NCI-H2029 treated with DMSO at 0.1 percent for 48 hours (cell line): ENCODE data around the gene NPAS3.
A peak's percentile ranks its signal among the peaks of the same experiment; 100 is the strongest.

ENCODE experiments used
- DNase-seq: peaks from one replicate; lab custom pipeline; 2025; lab: John Stamatoyannopoulos, UW

The NPAS3 gene

DNA sequence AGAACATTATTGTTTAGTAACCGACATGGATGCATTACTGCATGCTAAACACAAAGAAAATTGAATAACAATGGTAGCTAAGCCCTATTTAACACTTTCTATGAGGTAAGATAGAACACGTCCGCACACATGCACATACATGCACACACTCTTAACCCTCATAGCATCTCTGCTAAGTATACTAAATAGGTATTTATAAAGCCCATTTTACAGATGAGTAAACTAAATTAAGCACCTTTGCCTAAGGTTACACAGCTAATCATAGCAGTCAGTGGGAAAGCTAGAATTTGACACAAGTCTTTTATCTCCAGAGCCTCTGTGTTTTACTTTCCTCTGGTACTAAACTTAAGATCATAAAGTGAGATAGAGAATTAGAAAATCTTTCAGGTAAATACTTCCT lies 577.2 kb downstream of the NPAS3 start:
- no peak for DNase-seq

DNA sequence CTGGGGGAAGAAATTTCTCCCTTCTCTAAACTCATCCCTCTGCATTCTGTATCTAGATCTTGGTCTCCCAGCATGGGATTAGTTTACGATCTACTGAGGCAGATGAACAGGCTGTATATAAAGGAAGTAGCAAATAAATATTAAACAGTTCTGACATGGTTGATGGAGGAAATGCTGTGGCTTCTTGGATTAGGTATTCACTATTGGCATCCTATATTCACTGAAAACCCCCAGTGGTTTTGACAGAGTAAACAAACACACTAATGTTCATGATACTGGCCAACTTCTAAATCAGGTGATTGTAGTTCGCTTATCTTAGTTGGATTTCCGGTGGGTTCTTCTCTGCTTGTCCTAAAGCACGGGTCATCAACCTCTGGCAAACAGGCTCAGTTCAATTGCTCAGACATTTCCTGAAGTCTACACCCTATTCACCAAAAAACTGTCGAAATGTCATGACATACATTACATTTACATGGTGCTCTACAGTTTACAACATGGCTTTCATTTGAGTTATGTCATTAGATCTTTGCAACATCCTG lies 578.3 kb downstream of the NPAS3 start:
- no peak for DNase-seq

DNA sequence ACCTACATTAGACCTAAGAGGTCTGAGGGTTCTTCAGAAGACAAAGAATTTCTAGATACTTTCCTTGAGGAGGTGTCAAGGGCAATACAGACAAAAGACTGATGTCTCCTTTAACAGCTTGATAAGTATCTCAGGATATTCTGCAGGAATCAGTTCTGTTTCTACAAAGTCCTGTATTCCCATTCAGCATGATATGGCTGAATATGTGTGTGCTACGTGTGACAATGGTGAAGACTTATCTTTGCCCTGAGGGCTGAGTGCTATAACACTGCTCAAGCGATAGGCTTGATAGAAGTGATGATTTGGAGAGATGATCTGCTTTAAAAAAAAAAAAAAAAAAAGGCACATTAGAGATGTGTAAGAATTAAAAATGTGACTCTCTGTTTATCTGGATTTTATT lies 582.5 kb downstream of the NPAS3 start:
- no peak for DNase-seq

DNA sequence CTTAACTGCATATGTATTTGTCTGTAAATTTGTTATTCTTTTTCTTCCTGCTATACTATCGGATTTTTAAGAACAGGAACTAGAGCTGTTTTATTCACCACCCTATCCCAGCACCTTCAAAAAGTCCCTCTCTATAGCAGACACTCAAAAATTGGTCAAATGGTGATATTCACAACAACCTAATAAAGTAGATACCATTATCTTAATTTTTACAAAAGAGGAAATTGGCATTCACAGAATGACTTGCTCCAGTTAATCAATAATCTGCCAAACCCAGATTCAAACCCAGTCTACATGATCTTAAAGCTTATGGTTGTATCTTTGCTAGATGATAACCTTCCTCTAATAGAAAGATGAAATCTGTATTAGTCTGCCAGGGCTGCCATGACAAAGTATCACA lies 585.6 kb downstream of the NPAS3 start:
- no peak for DNase-seq

DNA sequence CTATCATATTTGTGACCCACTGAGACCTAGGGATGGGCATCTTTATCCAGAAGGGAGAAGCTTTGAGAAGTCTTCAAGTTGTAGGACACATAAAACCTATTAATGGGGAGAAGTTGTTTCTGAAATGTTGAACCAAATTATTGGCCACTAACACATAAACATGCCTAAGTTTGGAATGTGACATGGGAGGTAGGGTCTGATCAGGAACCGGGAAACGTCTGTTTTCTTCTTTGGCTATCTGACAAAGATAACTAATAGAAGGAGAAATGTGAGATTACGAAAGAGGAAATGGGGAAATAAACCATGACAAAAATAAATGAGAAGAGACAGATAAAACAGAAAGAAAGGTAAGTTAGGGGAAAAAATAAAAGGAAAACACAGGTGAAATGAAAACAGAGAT lies 586.9 kb downstream of the NPAS3 start:
- no peak for DNase-seq

DNA sequence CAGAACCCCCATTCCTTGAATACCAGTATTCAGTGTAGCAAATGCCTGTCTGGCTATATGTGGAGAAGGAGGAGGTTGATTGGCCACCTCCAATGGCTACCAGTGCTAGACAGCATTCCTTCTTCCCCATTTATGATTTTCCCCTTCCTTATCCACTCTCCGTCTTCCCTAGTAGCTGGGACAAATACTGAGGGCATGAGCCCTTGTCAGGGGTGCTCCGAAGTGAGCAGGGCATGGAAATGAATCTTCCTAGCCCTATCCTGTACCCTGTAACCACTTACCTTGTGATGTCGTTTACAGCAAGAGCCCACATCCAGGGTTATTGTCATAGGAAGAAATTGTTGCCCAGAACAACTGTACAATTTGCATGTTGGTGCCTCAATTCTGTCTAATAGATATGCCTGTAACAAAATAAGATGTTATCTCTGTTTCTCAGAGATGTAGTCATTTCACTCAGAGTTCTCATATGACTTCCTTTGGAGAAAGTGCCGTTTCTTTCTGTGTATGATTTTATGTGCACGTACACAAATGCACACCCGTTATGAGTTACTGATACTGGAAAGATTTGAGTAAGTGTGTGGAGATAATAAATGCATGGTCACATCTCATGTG lies 588.5 kb downstream of the NPAS3 start:
- DNase-seq, result no peak

DNA sequence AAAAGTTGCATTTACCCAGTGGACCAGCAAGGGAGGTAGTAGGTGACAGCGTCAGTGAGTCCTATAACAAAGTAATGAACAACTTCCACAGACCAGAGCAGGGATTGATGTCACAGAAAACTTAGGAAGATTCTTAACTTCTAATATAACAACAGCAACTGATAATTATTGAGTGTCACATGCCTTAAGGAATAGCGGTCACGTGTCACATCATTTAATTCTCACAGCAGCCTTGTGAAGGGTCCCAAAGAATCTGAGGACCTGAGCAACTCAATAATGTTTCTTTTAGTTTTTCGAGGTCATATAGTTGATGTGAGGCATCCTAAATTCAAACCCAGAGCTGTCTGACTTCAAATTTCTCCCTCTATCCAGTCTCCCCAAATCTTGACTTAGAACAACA lies 590.0 kb downstream of the NPAS3 start:
- no peak for DNase-seq

DNA sequence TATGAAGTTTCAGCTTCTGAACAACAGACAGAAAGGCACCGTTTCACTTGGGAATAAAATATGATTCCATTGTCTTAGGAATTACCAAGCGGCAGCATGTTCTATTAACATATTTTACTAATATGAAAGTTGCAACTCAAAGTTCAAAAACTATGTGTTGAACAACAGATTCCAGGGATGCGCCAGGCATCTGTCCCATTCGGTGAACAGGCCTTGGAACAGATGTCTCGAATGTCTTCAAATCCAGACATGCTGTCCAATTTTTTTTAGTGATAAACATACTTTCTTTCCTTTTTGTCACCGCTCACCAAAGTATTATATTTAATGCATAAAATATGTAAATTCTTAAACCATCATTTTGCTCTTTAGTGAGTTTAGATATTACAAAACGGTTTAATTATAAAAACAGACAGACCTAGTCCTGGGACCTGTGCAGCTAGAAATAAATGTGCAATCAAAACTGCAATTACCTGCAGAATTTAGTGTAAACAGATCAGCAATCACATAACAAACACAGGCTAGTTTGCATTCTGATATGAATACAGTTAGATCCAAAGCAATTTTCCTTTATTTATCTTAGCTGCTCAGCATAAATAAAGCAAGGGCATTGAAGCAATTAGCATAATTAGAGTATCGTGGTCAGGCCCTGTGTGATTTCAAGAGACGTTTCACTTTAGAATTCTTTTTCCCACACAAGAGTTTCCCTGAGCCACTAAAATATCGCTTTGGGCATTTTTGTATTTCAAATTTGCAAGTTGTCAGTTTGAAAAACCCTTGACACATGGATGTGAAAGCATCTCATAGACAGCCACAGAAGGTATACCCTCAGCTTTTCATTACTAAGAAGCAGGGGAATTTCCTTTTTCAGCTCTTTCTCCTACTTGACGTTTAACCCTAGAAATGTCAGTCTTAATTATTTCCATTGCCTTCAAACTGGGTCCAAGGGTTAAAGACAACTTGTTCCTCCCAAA lies 591.4 kb downstream of the NPAS3 start:
- no peak for DNase-seq

DNA sequence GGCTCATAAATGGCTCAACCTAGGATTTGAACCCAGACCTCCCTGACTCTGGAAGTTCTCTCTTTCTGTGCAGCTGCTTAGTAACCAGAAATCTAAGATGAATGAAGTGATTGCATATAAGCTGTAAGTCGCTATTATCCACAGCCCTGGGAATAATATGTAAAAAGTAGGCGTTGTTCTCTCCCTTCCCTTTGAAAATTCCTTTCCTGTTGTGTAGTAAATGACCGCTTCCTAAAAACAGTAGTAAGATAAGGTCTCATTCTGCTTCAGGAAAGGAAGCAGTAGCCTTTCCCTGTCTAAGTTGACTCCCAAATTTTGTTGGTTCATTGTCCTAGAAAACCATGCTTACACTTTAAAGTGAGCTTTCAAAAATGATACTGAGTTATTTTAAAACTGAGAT lies 593.9 kb downstream of the NPAS3 start:
- DNase-seq, result no peak

DNA sequence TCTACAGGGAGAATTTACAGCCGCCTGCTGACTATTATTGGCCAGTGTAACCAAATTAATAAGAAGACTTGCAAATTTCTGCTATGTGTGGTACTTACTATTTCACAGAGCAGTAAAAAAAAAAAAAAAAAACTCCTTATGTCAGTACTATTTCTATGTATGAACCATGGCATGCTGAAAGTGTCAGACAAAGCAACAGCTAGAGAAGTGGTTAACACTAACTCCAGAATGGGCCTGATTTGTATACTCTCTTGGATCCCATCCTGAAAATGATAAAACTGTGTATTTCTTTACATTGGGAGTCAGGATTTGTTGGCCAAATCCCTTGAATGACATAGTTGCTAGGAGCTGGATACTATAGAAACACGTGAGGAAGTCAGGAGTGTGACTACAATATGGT lies 595.4 kb downstream of the NPAS3 start:
- no peak for DNase-seq

DNA sequence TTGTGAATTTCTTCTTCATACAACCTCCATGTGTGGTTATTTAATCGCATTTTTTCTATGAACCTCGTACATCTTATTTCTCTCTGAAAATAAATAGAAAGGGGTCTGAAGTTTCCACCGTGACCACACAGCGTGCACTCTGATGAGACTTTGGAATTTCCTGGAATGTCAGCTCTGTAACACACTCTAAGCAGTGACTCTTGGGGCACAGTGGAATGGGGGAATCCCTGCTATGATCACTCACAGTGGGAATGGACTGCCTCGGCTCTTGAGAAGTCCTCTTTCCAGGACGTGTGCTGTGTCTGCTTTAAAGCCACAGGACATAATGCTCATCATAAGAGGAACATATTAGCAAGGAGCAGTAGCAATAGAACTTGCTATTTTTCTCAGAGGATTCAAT lies 596.0 kb downstream of the NPAS3 start:
- no peak for DNase-seq

DNA sequence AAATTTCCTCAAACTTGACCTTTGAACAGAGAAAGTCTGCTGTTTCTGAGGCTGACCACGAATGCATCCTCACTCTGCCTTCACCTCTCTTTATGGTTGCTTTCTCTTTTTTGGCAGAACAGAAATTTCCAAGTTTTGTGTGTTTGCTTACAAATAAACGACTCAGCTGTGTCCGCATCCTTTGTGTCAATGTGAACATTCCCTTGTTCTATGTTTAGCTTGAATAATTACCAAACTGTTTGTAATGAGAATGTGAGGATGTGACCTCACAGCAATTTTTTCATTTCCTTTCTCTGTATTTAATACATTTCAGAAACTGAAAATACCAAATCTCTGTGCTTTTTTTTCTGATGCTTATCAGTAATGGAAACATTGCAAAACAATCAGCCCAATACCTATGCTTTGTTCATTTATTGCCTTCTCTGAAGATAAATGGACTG lies 601.3 kb downstream of the NPAS3 start:
- no peak for DNase-seq

DNA sequence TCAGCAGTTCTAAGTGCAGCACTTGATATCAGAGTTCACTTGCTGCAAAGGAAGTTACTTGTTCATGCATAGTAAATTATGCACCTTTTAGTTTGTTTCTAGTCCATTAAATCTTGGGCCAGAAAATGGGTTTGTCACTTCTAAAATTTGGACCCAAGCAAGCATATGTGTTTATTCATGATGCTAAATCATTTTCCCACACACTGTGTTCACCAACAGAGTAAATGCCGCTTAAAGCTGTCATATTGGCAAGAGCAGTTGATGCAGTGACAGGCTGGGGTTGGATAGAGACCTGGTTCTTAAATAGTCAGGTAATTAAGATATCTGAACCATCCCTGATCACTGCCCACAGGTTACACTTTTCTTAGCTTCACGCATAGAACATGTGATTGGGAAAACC lies 602.5 kb downstream of the NPAS3 start:
- no peak for DNase-seq

DNA sequence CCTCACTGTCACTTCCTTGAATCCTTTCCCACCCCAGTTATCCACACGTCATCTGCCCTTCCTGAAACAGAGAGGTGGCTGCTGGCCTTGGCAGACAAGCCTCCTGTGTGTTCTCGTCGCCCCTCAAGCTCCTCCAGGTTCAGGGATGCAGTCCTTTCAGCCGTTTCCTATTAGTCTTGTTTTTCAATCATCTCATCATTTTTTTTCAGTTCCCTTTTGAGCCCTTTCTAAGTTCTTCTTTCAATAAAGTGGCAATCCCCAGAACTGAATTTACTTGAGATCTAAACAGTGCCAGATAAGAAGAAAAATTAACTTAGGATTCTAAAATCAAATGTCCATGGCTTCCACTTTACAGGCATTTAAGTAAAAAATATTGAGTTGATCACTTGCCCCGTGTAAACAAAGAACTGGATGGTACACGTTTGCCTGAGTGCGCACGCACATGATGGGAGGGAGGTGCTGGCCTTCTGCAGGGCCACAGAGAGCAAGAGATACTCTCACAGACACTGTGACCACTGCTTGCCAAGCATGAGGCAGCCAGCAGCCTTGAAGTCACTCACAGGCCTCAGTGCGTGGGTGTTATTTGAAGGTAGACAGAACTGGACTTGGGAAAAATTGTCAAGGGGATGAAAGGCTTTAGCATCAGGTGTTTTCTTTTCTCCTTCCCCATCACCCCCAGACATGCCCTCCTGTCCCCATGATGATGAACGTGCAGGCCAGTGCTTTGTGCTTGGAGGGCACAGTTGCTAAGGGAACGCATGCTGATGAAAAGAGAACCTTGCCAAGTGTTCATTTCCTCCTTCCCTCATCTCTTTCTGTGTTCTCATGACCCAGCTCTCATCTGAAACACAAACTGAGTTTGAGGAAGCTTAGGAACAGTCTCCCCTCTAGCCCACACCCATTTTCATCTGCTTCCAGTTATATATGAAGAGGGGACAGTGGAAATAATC lies 603.9 kb downstream of the NPAS3 start:
- DNase-seq, result peak; percentile 80

DNA sequence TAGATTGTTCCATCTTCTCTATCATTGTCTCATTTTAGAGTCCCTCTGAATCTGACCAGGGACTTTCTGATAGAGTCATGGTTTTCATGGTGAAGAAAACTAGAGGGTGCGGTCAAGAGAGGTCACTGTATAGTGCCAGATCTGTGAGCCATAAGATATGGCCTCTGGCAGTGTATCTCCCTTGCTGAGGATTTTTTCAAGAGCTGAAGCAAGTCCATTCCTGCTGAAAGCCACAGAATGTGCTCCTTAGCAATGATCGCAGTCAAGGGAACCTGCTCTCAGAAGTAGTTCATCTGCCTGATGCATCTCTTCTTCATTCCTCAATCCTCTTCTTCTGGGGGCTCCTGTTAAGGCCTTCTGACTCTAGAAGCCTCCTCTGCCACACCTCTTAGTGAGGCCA lies 607.0 kb downstream of the NPAS3 start:
- no peak for DNase-seq

DNA sequence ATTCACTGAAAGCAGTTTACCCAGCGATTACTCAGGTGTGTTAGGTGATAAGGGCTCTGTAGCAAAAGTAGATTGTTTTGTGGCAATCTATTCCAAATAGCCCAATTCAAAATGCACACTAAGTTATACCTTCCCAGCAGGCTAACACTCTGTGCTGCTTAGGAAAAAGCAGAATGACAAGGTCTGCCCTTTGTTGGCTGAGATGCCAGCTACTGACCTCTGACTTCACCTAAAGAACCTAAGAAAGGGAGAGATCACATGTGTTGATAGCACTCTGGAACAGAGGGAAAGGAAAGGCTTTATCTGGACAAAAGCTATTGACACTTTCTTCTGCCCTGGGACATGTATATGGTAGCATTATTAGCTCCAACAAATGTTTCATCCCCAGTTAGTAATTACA lies 609.9 kb downstream of the NPAS3 start:
- no peak for DNase-seq

DNA sequence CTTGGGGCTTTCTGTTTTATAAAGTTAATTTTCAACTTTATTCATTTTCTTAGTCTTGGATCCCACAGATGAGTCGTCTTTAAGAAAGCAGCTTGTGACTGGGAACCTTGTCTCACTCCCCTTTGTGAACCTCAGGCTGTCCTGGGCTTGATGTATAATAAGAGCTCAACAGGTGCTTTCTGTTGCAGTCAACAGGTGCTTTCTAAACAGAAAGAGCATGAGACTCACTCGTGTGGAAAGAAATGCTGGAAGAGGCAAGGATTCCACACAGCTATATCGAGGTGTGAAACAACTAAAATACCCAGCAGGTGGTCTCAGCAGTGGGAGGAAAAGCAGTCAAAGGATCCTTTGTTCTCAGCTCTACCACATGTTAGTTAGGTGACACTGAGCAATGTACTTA lies 613.3 kb downstream of the NPAS3 start:
- peak; percentile 68 for DNase-seq

DNA sequence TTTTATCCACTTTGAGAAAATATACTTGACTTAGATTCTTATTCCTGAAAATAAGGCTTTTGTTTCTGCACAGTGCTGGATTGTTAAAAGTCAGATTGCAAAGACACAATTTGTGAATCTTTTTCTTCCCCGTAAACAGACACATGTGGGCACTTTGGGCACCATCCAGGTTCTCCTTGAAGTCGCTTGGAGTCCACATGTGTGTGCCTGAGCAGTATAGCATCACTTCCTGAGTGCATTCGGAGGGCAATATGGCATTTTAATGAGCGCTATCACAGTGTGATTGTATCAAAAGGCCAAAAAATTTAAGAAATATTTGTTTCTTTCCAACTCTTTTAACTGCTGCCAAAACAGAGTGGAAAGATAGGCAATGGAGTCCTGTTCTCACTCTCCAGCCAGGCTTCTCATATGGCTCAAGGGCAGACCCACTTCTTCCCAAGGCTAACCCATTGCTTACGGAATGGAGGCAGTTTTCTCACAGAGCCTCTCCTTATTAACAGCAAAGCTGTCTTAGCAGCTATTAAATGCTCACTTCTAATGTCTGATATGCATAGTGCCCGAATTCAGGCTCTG lies 615.1 kb downstream of the NPAS3 start:
- no peak for DNase-seq

DNA sequence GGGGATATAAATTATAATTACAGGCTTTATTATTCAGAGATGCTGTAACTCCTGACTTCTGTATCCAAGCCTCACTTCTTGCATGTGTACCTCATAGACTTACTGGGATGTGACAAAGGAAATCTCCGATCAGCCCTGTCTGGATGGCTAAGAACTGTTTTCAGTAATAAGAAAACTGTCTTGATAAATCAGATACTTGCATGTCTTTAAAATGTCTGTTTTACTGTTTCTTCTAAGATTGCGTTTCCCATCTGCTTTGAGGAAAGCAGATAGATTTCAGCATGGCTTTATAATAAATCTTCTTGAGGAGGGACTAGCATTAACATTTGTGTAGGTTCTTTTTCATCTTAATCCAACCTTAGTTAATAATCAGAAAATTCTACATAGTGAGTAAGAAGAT lies 616.3 kb downstream of the NPAS3 start:
- DNase-seq, result no peak

DNA sequence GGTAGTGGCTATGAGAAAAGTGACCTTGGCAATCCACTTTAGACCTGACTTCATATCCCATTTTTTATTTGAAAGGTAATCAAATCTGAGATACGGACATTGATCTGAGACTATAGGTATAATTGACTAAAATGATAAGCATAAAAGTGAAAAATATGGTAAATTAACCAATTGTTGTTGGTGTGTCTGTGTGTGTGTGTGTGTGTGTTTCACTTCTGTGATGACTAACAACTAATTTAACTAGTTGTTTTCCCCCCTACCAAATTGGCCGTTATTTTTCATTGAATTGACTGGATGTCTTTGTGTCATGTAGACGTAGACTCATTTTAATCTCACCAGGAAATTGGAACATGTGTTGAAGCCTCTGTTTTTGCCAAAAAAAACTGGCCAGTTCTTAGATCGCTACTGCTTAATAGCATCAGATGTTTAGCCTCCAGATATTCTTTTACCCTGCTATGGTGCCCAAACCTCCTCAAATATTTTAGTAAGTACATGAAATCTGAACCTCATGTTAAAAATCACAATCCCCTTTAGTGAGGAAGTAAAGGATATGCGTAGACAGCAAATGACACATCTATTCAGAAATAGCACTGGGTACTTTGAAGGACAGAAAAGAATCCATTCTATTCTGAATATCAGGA lies 617.2 kb downstream of the NPAS3 start:
- no peak for DNase-seq

DNA sequence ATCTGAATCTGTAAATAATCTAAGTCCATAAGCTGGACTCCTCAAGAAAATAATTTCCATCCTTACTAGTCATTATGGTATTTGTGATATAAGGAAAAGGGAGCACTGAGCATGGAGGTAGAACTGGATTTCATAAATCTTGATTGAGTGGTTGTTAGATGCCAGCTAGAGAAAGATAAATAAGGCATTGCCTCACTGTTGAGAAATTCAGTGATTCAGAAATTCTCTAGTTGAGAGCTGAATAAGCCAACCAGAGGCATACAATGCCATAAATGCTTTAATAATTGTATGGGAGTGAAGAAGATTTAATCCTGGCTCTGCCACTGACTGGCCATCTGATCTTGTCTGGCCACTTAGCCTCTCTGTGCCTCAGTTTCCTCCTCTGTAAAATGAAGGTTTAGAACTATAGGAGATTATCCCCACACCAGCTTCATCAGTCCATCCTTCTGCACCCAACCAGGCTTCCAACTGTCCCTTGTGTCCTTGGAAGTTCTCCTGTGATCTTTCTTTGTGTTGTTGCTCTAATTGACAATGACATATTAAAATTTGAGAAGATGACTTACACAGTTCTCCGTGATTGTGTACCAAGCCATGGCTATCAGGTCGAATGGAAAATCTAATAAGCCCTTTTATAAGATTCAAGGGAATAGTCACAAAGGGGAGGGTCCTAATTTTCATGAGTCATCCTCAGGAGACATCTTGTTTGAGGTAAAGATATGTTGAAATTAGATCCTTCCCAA lies 617.9 kb downstream of the NPAS3 start:
- no peak for DNase-seq
